HG02852 (cell line): ENCODE data around the gene BRCC3.
A peak's percentile ranks its signal among the peaks of the same experiment; 100 is the strongest.

ENCODE experiments used
- ATAC-seq: cut with Tn5 transposase; IDR thresholded peaks from one replicate; pipeline ENCODE4 v1.9.1; 2021; ENCODE audit warnings: mild to moderate bottlenecking, moderate library complexity; ENCODE audit not compliant: unreplicated experiment

The BRCC3 gene

DNA sequence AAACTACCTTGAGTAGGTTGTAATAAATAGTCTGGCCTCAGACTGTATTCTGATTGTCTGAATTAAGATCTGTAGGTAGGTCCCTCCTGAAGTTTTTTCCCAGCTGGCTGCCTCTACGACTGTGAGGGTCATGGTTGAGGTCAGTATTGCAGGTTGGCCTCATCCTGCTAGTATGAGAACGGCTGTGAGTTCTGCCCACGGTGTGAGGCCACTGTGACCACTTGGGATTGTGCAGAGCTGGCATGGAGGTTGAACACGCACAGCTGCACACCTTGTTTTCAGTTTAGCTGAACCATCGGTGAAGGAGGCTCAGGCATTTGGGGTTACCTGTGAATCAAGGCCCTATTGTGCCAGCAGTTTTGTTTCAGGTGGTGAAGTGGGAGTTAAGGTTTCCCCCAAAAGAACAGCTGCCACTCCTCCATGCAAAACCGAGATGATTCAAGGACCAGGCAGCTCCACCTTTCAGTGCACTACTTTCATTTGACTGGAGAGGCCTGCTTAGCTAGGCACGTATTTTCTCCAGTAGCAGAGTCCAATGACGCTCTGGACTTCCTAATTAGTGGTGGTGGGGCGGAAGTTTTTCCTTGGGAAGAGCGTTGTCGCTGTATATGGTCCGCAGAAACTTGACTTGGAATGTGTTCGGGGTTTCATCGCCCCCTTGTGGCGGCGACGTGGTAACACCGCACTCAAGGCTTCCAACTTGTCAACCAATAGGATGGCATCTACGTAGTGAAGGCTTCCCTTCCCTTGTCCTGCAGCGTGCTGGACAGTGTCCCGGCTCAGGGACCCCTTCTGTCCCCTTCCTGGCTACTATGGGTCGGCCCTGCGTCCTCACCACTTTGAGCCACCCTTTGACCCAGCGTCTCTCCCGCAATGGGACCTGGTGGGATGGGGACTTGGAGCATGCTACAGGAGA is 14.2 kb upstream of the BRCC3 start:
- ATAC-seq, result peak; percentile 90

DNA sequence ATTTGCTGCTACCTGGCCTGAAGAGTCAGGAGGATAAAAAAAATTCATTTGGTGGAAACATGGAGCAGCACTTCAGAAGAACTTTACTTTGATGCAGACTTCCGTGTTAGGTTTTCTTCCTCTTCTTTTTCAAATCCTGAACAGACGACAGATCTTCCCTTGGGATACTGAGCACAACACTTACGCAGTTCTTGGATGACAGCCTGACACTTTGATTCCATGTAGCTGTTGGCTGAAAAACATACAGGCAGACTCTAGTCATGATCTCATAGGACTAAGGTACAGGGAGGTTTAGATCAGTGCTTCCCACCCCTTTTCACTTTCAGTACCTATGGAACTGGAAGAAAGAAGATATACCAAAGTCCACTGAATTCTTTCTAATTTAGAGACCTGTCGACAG is 9.5 kb upstream of the BRCC3 start:
- no peak for ATAC-seq

DNA sequence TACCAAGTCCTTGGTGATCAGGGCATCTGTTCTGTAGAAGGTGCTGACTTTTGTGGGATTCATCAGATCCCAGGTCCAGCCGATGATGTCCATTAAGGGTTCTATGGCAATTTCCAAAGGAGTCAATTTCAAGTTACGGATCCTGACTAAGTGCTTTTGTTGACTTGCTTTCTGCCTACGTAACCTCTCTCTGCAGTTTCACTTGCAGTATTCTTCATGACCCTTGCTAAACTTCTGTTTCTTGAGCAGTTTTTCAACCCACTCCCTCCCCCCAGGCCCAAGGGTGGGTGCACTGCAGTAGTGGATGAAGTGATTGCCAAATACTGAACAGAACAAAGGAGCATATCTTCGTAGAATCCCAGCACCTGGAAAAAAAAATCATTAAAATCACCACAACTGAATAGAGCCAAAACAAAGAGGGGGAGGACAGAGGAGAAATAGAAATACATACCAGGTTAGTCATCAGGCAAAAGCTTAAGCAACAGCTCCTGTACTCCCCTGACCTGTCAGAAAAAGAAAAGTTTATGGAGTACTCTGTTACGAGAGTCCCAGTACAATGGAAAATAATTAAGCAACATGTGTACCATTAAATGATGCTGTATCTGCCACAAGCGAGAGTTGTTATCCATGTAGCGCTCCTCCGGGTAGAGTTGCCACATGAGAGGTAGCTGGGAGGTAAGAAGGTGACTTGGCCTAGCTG is 6.1 kb upstream of the BRCC3 start:
- no peak for ATAC-seq

DNA sequence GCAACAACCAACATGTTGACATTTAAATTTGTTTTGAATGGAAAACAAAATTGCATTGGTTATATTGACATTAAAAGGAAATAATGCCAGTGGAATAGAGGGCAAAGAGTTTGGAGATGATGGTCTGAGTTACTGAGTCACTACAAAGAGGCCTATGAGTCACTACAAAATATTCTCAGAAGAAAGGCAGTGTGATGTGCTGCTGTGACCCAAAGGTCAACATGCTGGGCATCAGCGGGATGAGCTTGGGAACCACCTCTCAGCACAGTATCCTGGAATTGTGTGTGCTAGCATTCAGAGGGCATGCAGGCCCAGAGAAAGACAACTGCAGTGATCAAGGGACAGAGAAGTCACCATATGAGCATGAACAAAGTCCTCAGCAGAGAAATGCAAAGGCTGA is 3.1 kb upstream of the BRCC3 start:
- ATAC-seq, result no peak

DNA sequence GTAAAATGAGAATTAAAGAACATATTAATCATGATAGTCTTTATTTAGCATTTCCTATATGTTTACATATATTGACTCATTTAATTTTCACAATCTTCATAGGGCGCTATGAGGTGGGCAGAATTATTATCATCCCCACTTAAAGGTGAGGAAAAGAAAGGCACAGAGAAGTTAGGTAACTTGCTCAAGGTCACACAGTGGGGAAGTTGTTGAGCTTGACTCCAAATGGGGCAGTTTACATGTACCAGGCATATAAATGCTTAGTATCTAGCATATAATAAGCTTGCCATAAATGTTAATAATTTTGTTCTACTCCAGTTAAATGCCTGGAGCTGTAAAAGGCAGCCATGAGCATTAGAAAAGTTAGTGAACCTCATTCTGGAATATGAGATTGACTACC is 1.9 kb upstream of the BRCC3 start:
- no peak for ATAC-seq

DNA sequence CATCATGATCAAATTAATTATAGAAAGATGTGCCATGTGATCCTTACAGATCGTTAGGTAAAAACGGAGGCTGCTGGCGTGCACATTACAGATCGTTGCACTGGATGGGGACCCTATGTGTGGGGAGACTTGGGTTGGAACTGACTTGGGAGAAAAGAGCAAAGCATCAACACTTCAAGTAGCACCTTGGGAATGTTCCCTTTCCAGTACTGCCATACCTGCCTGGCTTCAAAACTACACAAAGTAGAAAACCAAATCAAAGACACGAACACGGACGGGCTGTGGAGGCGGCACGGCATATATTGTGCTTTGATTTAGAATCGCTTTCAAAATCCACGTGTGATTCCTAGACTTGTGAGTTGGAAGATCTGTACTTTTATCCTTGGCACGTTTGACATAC is 1.3 kb upstream of the BRCC3 start:
- no peak for ATAC-seq

DNA sequence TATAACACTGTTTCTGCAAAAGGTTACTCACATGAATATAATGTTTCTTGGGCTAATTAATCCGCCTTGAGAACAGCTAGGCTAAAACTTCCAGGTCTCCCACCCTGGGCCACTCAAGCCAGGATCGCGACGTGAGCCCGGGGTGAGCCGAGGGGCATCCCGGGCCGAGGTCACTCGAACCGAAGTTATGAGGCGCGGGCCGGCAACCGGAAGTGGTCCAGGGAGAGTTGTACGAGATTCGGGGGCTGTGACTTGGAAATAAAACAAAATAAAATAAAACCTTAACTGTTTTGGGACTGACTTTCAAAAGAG is 689 bp upstream of the BRCC3 start:
- ATAC-seq, result peak; percentile 22

DNA sequence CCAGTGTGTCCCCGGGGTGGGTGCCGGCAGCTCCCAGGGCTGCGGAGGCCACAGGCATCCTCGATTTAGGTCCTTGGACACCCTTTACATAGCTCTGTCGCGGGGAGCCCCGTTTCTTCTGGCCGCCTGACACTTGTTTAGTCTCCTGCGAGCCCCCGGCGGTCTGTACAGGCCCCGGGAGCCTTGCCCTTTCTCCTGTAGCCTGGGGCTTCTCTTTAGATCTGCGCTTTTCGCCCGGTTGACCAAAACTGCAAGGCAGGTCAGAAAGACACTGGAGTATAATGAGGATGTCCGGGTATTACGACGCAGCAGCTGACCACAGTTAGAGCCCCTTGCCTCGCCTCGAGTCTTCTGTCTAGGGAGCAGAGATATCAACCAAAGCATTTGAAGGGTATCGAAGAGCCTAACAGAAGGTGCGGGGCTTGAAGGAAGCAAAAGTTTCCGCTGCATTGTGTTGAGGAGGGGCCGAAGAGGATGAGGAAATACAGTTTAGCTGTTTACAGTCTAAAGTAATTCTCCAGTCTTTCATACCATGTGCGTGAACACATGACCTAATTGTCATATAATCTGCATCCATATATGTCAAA is 479 bp downstream of the BRCC3 start:
- no peak for ATAC-seq

DNA sequence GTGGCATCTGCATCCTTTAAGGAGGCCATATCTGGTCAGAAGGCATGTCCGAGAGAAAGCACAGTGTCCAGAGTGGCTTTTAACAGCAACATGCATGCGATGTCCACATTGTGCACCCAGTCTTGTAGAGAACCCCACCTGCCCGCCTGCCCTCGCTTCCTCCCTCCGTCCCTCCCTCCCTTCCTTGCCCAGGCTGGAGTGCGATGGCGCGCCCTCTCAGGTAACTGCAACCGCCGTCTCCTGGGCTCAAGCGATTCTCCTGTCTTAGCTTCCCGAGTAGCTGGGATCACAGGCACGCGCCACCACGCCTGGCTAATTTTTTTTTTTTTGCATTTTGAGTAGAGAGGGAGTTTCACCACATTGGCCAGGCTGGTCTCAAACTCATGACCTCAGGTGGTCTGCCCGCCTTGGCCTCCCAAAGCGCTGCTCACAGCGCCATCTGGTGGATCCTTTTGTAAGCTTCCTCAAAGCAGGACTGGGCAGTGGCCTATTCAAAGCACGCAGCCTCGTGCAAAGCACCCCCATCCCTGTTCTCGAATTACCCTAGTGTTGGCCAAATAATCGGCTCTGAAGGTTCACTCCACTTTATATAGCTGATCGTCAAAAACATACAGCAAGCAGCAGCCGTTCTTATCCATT is 15.0 kb downstream of the BRCC3 start:
- ATAC-seq, result no peak

DNA sequence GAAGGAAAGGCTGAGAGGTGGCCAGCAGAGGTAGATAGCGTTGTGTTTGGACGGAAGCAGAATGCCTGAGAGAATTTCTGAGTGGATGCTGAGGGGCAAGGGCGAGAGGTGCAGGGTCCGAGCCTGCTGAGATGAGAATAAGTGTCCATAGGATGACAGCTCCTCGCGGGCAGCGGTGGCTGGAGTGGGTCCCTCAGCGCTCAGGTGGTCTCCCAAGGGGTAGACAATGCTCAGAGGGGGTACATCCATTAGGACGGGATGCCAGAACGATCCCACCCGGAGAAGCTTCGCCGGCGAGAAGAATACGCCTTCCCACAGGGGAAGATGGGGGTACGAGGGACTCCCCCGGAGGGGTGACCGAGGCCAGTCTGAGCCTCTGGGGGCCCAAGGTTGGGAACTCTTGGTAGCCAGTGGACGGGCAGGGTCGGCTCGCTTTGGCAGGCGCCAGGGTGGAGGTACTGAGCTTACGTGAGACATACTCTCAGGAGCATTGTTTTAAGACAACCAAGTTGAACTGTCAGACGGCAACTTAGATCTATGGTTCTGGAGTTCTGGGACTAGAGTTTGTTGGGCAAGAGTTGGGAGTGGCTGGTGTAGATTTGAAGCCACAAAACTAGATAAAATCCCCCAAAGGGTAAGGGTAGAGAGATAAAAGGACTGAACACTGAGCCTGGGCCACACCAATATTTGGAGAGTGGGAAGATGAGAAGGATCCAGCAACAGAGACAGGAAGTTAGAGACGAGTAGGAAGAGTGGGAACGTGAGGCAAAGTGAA is 15.8 kb downstream of the BRCC3 start:
- ATAC-seq, result no peak

DNA sequence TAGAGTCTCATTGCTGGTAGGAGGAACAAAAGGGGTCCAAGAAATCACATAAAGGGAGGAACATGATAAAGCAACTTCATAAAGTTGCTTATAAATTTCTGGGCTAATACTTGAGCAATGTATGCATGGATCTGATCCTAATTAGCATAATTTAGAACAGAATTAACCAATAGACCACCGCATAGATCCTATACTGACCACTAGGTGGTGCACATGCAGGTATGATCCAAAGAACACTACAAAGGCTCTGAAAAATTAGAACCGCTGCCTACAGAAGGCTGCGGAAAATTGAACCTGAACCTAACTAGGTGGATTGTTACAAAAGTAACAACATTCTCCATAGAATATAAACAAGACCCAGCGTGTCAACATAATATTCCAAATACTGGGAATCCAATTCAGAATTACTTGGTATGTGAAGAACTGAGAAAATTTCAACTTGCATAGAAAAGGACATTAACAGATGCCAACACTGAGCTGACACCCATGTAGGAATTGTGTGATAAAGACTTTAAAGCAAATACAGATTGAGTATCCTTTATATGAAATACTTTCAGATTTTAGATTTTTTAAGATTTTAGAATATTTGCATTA is 23.3 kb downstream of the BRCC3 start:
- peak; percentile 62 for ATAC-seq

DNA sequence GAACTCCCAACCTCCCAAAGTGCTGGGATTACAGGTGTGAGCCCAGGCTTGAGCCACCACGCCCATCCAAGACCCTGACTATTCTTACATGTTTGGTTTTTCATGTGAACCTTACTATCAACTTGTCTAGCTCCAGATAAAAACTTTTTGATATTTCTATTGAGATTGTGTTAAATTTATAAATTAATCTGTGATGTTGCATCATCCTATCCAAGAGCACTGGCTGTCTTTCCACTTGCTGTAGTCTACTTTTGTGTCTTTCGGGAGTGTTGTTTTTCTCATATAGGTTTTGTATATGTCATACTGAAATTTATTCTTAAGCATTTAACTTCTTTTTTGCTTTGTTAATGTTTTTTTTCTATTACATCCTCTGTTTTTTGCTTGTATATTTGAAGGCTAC is 34.6 kb downstream of the BRCC3 start:
- ATAC-seq, result no peak

DNA sequence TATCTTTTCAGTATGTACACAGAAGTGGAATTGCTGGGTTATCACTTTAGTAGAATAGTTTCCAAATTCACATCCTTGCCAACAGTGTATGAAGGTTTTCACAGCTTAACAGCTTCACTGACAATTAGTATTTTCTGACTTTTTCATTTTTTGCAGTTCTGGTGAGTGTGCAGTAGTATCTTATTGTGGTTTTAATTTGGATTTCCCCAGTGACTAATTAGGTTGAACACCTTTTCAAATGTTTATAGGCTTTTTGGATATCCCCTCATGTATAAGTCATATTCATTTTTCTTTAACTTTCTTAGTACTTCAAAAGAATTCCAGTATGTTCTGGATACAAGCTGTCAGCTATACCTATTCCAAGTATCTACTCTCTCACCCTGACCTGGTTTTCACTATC is 37.1 kb downstream of the BRCC3 start:
- no peak for ATAC-seq

DNA sequence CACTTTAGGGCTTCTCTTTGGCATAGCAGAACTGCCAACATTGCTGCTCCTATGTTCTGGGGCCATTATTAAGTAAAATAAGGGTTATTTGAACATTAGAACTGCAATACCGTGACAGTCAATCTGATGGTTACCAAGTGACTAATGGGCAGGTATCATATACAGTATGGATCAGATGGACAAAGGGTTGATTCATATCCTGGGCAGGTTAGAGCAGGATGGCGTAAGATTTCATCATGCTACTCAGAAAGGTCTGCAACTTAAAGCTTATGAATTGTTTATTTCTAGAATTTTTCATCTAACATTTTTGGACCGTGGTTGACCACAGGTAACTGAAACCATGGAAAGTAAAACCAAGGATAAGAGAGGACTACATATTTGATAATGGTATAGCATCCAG is 40.9 kb downstream of the BRCC3 start:
- no peak for ATAC-seq

DNA sequence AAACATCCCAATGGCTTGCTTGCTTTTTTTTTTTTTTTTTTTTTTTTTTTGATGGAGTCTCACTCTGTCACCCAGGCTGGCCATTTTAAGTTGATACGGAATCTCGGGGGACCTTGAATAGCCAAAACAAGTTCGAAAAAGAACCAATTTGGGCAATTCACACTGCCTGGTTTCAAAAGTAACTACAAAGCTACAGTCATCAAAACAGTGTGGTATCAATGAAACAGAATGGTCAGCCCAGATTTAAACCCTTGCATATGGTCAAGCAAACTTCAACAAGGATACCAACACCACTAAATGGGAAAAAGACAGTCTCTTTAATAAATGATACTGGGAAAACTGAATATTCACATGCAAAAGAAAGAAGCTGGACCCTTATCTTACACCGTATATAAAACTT is 41.8 kb downstream of the BRCC3 start:
- no peak for ATAC-seq

DNA sequence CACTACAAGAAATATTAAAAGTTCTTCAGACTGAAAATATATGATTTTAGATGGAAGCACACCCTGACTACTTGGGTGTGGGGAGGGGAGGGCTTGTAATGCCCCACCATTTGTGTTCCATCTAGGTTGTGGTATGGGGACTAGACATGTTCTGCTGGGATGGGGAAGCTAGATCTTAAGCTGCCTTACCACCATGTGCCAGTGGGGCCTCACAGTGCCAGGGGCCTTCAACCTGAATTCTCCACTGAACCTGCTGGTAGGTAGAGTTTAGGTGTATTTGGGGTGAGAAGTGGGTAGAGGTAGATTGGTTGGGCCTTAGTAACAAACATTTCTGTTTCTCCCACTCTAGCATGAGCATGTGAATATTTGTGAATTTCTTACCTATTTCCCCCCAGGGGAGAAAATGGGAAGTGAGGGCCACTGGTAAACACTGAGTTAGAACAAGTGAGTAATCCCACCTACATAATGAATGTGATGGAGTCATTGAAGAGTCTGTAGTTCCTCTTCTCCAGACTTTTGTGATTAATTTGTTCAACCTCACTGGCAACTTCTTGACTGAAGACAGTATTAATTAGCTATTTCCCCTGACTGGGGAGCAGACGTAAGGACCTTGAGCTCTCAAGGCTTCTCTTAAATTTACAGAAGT is 44.0 kb downstream of the BRCC3 start:
- no peak for ATAC-seq

DNA sequence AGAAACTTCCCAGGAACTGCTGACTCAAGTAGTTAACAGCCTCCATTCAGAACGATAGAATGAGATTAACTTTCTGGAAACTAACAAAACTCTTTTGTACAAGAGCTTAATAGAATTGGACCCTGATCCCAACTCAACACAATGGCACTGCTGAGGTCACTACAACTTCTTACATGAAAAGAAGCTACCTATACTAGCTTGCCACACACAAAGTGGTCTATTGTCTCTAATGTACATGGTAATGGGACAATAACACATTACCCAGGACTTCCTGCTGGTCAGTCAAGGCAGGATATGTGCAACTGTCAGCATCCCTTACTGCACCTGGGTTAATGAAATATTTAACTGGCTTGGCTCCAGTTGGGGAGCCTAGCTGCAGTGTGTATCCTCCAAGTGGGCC is 56.2 kb downstream of the BRCC3 start:
- no peak for ATAC-seq

DNA sequence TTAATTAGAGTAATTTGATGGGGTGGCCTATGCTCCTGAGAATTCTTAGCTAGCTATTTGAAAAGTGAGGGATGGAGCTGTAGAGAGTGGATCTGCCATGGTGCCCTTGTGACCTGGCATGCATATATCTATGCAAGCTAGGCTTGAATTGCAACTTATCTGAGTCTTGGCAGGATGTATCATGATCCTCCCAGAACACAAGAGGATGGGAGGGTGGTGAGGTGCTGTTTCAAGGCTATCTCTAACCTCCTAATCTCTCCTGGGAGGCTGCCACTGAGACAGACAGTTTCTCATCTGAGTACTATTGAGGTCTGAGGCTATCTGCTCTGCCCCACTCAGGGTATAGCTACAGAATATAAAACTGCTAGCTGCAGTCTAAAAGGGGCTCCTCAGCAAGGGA is 56.6 kb downstream of the BRCC3 start:
- ATAC-seq, result no peak

DNA sequence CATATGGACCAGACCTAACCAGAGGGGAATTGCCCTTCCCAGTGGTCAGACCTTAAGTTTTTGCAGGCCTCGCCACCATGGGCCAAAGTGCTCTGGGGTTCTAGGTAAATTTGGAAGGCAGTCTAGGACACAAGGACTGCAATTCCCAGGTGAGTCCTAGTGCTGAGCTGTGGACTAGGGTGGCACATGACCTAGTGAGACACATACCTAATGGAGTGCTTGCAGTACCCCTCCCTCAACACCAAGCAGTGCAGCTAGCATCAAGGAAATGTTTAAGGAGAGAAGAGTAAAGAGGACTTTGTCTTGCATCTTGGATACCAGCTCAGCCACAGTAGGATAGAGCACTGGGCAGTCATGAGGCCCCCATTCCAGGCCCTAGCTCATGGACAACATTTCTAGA is 60.8 kb downstream of the BRCC3 start:
- no peak for ATAC-seq

DNA sequence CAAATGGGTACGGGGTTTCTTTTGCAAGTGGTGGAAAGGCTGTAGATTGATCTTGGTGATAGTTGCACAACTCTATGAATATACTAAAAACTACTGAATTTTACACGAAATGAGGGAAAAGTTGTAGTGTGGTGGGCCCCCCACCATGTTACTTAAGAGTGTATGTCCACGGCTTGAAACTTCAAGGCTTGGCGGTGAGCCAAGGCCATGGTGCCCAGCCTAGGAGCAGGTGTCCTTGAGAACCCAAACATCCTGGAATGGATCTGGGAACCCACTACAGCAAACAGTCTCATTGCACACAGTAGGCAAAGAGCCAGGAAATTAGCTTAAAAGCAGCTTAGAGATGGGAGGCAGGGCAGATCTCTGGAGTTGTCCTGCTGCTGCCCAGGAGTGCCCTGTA is 62.9 kb downstream of the BRCC3 start:
- no peak for ATAC-seq
